ENCODE measurements around the gene OPRM1.

DNA sequence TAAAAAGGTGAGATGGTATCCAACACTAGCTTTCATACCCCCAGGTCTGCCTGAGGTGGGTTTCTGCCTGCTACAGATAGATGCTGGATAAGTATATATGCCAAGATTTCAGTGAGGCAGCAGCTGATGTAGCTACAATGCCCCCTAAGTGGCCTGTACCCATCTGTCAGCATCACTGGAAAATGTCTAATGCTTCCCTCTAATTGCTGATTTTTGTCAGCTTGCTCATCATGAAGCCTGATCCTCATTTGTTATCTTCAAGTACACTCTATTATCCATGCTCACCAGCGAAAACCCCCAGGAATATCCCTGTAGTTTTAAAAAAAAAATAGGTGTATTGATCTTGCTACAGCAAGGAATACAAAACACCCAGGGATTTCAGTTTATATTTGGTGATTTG is 32.2 kb downstream of the OPRM1 start:
- TF ChIP-seq CTCF (IDR thresholded peaks at IDR 0.05), result no peak
- no peak for TF ChIP-seq POLR2A (IDR thresholded peaks at IDR 0.05)
- TF ChIP-seq POLR2AphosphoS5 (IDR thresholded peaks at IDR 0.05), result no peak
